GM12878 (cell line): ENCODE data around the gene H2BK1. TPM values are rescaled to one million over a fixed set of nuclear protein-coding genes. Genes with fewer than 3 reads are reported as not detected.

Source experiments
- ATAC-seq: fragments of 200-7000 bp; cut with Tn5 transposase; 3 replicates; pipeline ENCODE4 v1.9.1; 2020; ENCODE audit warnings: mild to moderate bottlenecking, moderate library complexity
- BruUV-seq: library from RNA; stranded (reverse); fragments of 400-500 nt; replicated peaks from 2 replicates; lab custom pipeline; 2021; lab: Mats Ljungman, UMichigan
- CTCF ChIA-PET: fragments of 300-600 bp; sonication (Branson Sonifier 250); formaldehyde crosslinking; extraction: SDS; loops from one replicate; lab custom pipeline; 2021; ENCODE audit warnings: inconsistent platforms; lab: Yijun Ruan, JAX
- POLR2A ChIA-PET: fragments of 350-600 bp; formaldehyde crosslinking; extraction: SDS; loops from one replicate; lab custom pipeline; 2021; ENCODE audit warnings: inconsistent platforms; lab: Charles Lee
- RAD21 ChIA-PET: fragments of 300-600 bp; sonication (Branson Sonifier 250); formaldehyde crosslinking; loops from one replicate; lab custom pipeline; 2023; ENCODE audit warnings: antibody characterized with exemption; ENCODE audit not compliant: unreplicated experiment; lab: Charles Lee
- SMC1A ChIA-PET: fragments of 300-600 bp; sonication (Branson Sonifier 250); formaldehyde crosslinking; loops from one replicate; lab custom pipeline; 2023; ENCODE audit not compliant: unreplicated experiment, uncharacterized antibody; lab: Charles Lee
- DNase-seq: peaks from one replicate; pipeline ENCODE4 v3.0.0-alpha.2; 2011; ENCODE audit warnings: low read depth, low spot score
- FAIRE-seq: peaks from 3 replicates; lab custom pipeline; 2011; peaks lifted over from hg19 to GRCh38; lab: Jason Lieb, UNC
- H2AFZ ChIP-seq: 2 replicates; pipeline ENCODE4 v1.6.0; 2011; ENCODE audit warnings: low read depth, low read length, control low read depth; ENCODE audit not compliant: control insufficient read depth
- H3K27ac ChIP-seq: 2 replicates; pipeline ENCODE4 v1.5.1; 2011; ENCODE audit warnings: control low read depth; ENCODE audit not compliant: control insufficient read depth, insufficient read depth
- H3K27me3 ChIP-seq, 2 experiments: replicated peaks in 1 of 2; 2 replicates each; pipeline versions ENCODE4 v1.6.0 to v1.6.1; 2011; ENCODE audit warnings: low read length in 1 of 2; ENCODE audit not compliant: control insufficient read depth in 2 of 2, insufficient read depth in 2 of 2
- H3K36me3 ChIP-seq, 2 experiments: 2 replicates each; pipeline ENCODE4 v1.5.1; 2011; ENCODE audit warnings: low read length in 1 of 2; ENCODE audit not compliant: control insufficient read depth in 2 of 2, insufficient read depth in 2 of 2
- H3K4me1 ChIP-seq: 2 replicates; pipeline ENCODE4 v1.6.1; 2011; ENCODE audit warnings: mild to moderate bottlenecking, low read length, moderate library complexity, mixed read lengths; ENCODE audit not compliant: control insufficient read depth, insufficient read depth
- H3K4me2 ChIP-seq: 2 replicates; pipeline ENCODE4 v1.6.0; 2011; ENCODE audit warnings: control low read depth; ENCODE audit not compliant: control insufficient read depth, insufficient read depth
- H3K4me3 ChIP-seq: fragments of 200-600 bp; sonication (generic); 2 replicates; pipeline ENCODE4 v1.5.1; 2016
- H3K79me2 ChIP-seq: 2 replicates; pipeline ENCODE4 v1.6.0; 2011; ENCODE audit warnings: low read length; ENCODE audit not compliant: control insufficient read depth, insufficient read depth
- H3K9ac ChIP-seq: 2 replicates; pipeline ENCODE4 v1.8.0; 2011; ENCODE audit warnings: low read length, control low read depth, mixed read lengths; ENCODE audit not compliant: control insufficient read depth, insufficient read depth
- H3K9me3 ChIP-seq: replicated peaks from 3 replicates; pipeline ENCODE4 v1.5.1; 2011; ENCODE audit warnings: mild to moderate bottlenecking, low read length; ENCODE audit not compliant: control insufficient read depth, insufficient read depth
- H4K20me1 ChIP-seq: 2 replicates; pipeline ENCODE4 v1.6.0; 2011; ENCODE audit not compliant: control insufficient read depth, insufficient read depth
- BCL3 ChIP-seq: IDR thresholded peaks from 2 replicates; pipeline ENCODE4 v1.6.1; 2011; ENCODE audit warnings: borderline replicate concordance, low read depth, mild to moderate bottlenecking, moderate library complexity, low read length; ENCODE audit not compliant: insufficient read depth, poor library complexity, severe bottlenecking
- CBFB ChIP-seq: IDR thresholded peaks from 2 replicates; pipeline ENCODE4 v1.6.1; 2016; ENCODE audit warnings: antibody characterized with exemption, low read depth
- CBX5 ChIP-seq: sonication (generic); IDR thresholded peaks from 2 replicates; pipeline ENCODE4 v1.6.1; 2016; ENCODE audit warnings: low read depth, moderate library complexity, mild to moderate bottlenecking, inconsistent platforms
- CEBPZ ChIP-seq: fragments of 150-350 bp; IDR thresholded peaks from 2 replicates; pipeline ENCODE4 v1.6.1; 2016; ENCODE audit warnings: low read depth, low read length
- MXI1 ChIP-seq: fragments of 150-350 bp; IDR thresholded peaks from 2 replicates; pipeline ENCODE4 v1.6.1; 2011; ENCODE audit warnings: low read depth, mild to moderate bottlenecking, inconsistent platforms, low read length, improper control_type of control experiment
- POLR2AphosphoS5 ChIP-seq: IDR thresholded peaks from 2 replicates; pipeline ENCODE4 v1.6.1; 2011; ENCODE audit warnings: mild to moderate bottlenecking, low read length, inconsistent platforms
- SMAD5 ChIP-seq: IDR thresholded peaks from 2 replicates; pipeline ENCODE4 v1.6.1; 2016; ENCODE audit warnings: antibody characterized with exemption, low read depth
- SREBF2 ChIP-seq: IDR thresholded peaks from 2 replicates; pipeline ENCODE4 v1.6.1; 2012; ENCODE audit warnings: mild to moderate bottlenecking, low read length
- USF2 ChIP-seq: IDR thresholded peaks from 2 replicates; pipeline ENCODE4 v1.6.1; 2011; ENCODE audit warnings: low read depth, low read length, improper control_type of control experiment, borderline replicate concordance
- ZBTB4 ChIP-seq: fragments of 450-650 bp; formaldehyde crosslinking; IDR thresholded peaks from 2 replicates; pipeline ENCODE4 v1.4.0; 2022; ENCODE audit warnings: mild to moderate bottlenecking, moderate library complexity
- WGBS: methylation state at CpG from one replicate; pipeline ENCODE4 v1.1.6; 2016; ENCODE audit warnings: low lambda C conversion rate; ENCODE audit not compliant: insufficient replicate concordance, insufficient coverage; ENCODE audit errors: missing lambda C conversion rate; 5-methylcytosine and 5-hydroxymethylcytosine counted together
- in situ Hi-C: fragments of 300-500 bp; cut with MboI; formaldehyde crosslinking; loops from 9 replicates; pipeline ENCODE4 v1.14.3; 2018; ENCODE audit warnings: mixed read lengths
- intact Hi-C: fragments of 100-400 bp; cut with micrococcal nuclease; formaldehyde crosslinking; loops from one replicate; pipeline ENCODE4 v1.14.2; 2022; ENCODE audit not compliant: unreplicated experiment
- polyA plus RNA-seq, 11 experiments: library from polyadenylated mRNA; depleted of rRNA in 4 of 11; unstranded in 6 of 11; stranded (reverse) in 5 of 11; fragments of >200 nt; fragmentation: Nextera tagmentation in 4 of 11; fragmentation: Illumina TruSeq in 1 of 11; extraction: Ambion mirVana in 4 of 11; extraction: Trizol in 1 of 11; gene quantifications; 1 replicate in 1 of 11; 2 replicates in 10 of 11; pipeline versions ENCODE4 v1.2.1 to v1.2.3, GENCODE V29; 2011 to 2016; ENCODE audit warnings: inconsistent platforms in 2 of 11, missing spikeins in 2 of 11, low read depth in 1 of 11
- total RNA-seq, 4 experiments: library from RNA; depleted of rRNA in 3 of 4; stranded (reverse); fragments of >200 nt in 3 of 4; fragmentation: Illumina TruSeq in 1 of 4; extraction: Trizol in 1 of 4; gene quantifications; 2 replicates each; pipeline versions ENCODE4 v1.2.1 to v1.2.3, GENCODE V29; 2013 to 2021

Gene H2BK1
- total and polyA plus RNA-seq, 10 of the 15 experiments (the other 5 are each of a cell fraction or from before 2014, with no cell fraction given): 0.54 TPM; not detected in 9

- H4K20me1 ChIP-seq: no peaks in the 10 kb centered on the region
- RAD21 ChIA-PET: no interaction called here
- H3K27me3 ChIP-seq: peaks cover 2 to 4% of the 10 kb centered on the region in 2 experiments; a peak in 3 of 4 replicates
- H3K4me3 ChIP-seq: no peak overlapping the region
- no peak overlapping the region for H3K4me2 ChIP-seq
- CTCF ChIA-PET: no interaction called here
- ATAC-seq (no peak), DNase-seq (no peak), FAIRE-seq (no peak)
- in situ Hi-C loops: no loop called here
- SMC1A ChIA-PET: no interaction called here
- intact Hi-C loops: no loop called here
- WGBS: 0% methylated on average over 4 of the region's 4 CpGs
- no peak overlapping the region for H2AFZ ChIP-seq
- POLR2A ChIA-PET: no interaction called here
- no peaks in the 10 kb centered on the region for H3K9me3 ChIP-seq
- TF ChIP-seq POLR2AphosphoS5 (no peak), SREBF2 (no peak), CBFB (no peak), CBX5 (no peak), USF2 (no peak), MXI1 (no peak), BCL3 (no peak), SMAD5 (no peak), ZBTB4 (CRISPR knock-in tag) (no peak), CEBPZ (no peak)
- BruUV-seq: no TSS peak
- no peaks in the 10 kb centered on the region for H3K4me1 ChIP-seq
- H3K9ac ChIP-seq: no peak overlapping the region
- H3K27ac ChIP-seq: no peak overlapping the region
- no peaks in the 10 kb centered on the region for H3K79me2 ChIP-seq
- no peaks in the 10 kb centered on the region for H3K36me3 ChIP-seq
These were observed 8.5 kb downstream of the H2BK1 start for GRCh38 chr7:151201751-151202150.
